Testis (tissue), 2 donors: ENCODE measurements around the gene HRC.

Experiments used
- CTCF ChIP-seq, 3 experiments: fragments of 450-650 bp in 2 of 3; fragments of 200-600 bp in 1 of 3; sonication (generic) in 1 of 3; IDR thresholded peaks; one replicate each; pipeline ENCODE4 v1.5.1; 2016 to 2019; ENCODE audit warnings: antibody characterized with exemption in 3 of 3, mild to moderate bottlenecking in 2 of 3, moderate library complexity in 1 of 3
- POLR2A ChIP-seq: fragments of 450-650 bp; IDR thresholded peaks from one replicate; pipeline ENCODE4 v1.6.1; 2017; ENCODE audit warnings: antibody characterized with exemption, mild to moderate bottlenecking, moderate library complexity

DNA sequence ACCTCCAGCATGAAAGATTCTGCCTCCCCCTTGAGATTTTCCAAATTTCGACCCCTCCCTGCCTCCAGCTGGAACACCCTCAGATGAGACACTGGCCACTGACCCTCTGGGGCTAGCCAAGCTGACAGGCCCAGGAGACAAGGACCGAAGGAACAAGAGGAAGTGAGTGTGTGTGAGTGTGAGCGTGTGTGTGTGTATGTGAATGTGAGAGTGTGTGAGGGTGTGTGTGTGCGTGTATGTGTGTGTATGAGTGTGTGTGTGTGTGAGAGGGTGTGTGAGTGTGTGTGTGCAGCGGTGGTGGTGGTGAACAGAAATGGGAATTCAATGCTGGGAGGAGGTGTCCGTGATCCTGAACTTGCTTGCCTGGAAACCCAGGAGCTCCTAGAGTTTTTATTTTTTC is 13.8 kb downstream of the HRC start:
- no peak for TF ChIP-seq POLR2A
- no peak for TF ChIP-seq CTCF (IDR thresholded peaks at IDR 0.05)
